Measurements from ENCODE around the gene AKAP1.

GRCh38 chr17:57170866-57171265 is 85.8 kb downstream of the AKAP1 start:
- TF ChIP-seq, protein P1, sequence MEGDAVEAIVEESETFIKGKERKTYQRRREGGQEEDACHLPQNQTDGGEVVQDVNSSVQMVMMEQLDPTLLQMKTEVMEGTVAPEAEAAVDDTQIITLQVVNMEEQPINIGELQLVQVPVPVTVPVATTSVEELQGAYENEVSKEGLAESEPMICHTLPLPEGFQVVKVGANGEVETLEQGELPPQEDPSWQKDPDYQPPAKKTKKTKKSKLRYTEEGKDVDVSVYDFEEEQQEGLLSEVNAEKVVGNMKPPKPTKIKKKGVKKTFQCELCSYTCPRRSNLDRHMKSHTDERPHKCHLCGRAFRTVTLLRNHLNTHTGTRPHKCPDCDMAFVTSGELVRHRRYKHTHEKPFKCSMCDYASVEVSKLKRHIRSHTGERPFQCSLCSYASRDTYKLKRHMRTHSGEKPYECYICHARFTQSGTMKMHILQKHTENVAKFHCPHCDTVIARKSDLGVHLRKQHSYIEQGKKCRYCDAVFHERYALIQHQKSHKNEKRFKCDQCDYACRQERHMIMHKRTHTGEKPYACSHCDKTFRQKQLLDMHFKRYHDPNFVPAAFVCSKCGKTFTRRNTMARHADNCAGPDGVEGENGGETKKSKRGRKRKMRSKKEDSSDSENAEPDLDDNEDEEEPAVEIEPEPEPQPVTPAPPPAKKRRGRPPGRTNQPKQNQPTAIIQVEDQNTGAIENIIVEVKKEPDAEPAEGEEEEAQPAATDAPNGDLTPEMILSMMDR (IDR thresholded peaks at IDR 0.05): no peak
- no peak for TF ChIP-seq POLR2A (IDR thresholded peaks at IDR 0.05)

Measured in prostate gland (tissue), 2 donors.